GM18517 (cell line): ENCODE results near the gene SLFN14.
"Not testable (repeated sequence)": the region's sequence is repeated elsewhere in the genome, so short reads cannot be mapped to it uniquely, and the experiment has no call there.

Source experiments
- ATAC-seq: cut with Tn5 transposase; IDR thresholded peaks from one replicate; pipeline ENCODE4 v1.9.1; 2021; ENCODE audit warnings: mild to moderate bottlenecking, moderate library complexity; ENCODE audit not compliant: unreplicated experiment

Gene SLFN14

DNA sequence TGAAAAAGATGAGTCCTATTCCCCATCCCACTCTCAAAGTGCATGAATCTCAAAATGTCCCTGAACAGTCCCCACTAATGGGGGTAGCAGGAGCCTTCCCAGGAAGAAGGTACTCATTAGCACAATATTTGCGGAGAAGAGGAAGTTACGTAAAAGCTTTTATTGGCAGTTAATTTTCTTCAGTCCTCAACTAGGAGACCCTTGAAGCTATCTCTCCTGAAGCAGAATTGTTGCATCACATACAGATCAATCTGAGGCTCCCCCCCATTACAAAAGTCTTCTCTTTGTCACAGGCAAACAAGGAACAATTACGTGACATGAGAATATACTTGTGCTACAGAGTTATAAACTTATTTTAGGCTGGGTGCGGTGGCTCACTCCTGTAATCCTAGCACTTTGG lies 37.3 kb downstream of the SLFN14 start:
- ATAC-seq: no peak

GRCh38 chr17:35521654-35522256 lies 38.9 kb downstream of the SLFN14 start:
- not testable (repeated sequence) for ATAC-seq

DNA sequence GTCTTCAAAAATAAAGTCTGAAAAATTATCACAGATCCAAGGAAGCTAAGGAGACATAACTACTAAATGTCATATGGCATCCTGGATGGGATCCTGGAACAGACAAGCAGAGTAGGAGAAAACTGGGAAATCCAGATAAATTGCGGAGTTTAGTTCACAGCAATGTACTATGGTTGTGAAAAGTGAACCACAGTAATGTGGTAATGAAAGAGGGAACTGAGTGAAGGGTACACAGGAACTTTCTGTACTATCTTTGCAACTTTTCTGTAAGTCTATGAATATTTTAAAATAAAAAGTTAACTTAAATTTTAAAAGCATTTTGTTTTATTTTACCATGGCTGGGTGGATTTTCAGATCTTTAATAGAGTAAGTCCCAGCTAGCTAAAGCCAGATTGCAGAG lies 39.5 kb downstream of the SLFN14 start:
- no peak for ATAC-seq

GRCh38 chr17:35519906-35520442 lies 40.6 kb downstream of the SLFN14 start:
- no peak for ATAC-seq

GRCh38 chr17:35519439-35519838 lies 41.2 kb downstream of the SLFN14 start:
- ATAC-seq: no peak

DNA sequence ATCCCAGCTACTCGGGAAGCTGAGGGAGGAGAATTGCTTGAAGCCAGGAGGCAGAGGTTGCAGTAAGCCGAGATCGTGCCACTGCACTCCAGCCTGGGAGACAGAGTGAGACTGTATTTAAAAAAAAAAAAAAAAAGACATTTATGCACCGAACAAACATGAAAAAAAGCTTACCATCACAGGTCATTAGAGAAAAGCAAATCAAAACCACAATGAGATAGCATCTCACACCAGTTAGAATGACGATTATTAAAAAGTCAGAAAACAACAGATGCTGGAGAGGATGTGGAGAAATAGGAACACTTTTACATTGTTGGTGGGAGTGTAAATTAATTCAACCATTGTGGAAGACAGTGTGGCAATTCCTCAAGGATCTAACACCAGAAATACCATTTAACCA lies 42.2 kb downstream of the SLFN14 start:
- ATAC-seq: not testable (repeated sequence)

DNA sequence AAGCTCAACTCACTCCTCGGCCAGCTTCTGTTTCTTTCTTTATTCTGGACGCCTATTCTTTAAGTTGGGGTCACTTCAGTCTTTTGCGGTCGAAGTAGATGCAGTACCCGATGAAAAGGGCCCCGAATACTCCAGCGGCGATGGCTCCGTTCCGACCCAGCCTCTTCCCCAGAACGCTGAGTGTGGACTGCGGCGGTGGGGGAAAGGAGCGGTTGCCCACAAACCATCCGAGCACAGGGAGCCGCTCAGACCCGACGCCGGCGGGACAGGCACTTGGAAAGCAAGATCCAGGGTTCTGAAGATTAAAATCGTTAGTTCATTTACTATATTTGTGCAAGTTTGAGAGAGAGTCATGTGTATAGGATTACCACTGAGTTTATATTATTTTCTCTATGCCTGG lies 45.6 kb downstream of the SLFN14 start:
- no peak for ATAC-seq

GRCh38 chr17:35514564-35514963 lies 46.1 kb downstream of the SLFN14 start:
- no peak for ATAC-seq
